ENCODE results near the gene CLASP1. TPM values are rescaled to one million over a fixed set of nuclear protein-coding genes. Genes with fewer than 3 reads are reported as not detected.
"Not testable (repeated sequence)": the region's sequence is repeated elsewhere in the genome, so short reads cannot be mapped to it uniquely, and the experiment has no call there.

The CLASP1 gene
- total and polyA plus RNA-seq, 3 donors from 2014 or later: 43.8 to 130 (median 103) TPM

DNA sequence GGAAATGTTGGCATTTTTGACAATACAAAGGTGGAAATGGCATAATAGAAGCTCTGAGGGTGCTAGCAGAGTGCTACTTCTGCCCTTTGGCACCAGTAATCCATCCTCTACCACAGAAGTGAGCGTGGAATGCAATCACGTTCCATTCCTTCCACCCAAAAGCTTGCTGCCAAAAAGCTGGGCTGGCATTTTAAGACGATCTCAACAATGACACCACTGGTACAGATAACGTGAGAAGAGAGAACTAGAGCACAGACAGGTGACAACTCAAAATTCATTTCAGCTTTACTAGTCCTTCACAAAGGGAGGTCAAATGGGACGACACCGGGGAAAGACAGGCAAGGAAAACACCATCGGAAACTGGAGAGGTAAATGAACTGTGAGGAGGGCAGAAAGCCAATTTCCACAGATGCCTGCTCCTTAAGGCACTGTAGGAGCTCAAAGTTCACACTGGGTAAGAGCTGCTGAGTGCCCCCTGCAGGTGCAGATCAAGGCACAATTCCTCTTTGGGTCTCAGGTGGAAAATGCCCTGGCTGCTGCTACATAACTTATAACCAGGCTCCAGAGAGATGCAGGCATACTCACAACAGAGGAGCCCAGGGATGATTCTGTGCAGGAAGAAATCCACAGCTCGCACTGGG is 169.3 kb downstream of the CLASP1 start:
- intact Hi-C loops (cut with DNase I; ENCODE audit: low total_unique reads): no loop called here
- H3K4me3 ChIP-seq: no peak overlapping the region
- no peaks in the 10 kb centered on the region for H3K9me3 ChIP-seq
- H3K27ac ChIP-seq: no peak overlapping the region
- TF ChIP-seq, protein P1, sequence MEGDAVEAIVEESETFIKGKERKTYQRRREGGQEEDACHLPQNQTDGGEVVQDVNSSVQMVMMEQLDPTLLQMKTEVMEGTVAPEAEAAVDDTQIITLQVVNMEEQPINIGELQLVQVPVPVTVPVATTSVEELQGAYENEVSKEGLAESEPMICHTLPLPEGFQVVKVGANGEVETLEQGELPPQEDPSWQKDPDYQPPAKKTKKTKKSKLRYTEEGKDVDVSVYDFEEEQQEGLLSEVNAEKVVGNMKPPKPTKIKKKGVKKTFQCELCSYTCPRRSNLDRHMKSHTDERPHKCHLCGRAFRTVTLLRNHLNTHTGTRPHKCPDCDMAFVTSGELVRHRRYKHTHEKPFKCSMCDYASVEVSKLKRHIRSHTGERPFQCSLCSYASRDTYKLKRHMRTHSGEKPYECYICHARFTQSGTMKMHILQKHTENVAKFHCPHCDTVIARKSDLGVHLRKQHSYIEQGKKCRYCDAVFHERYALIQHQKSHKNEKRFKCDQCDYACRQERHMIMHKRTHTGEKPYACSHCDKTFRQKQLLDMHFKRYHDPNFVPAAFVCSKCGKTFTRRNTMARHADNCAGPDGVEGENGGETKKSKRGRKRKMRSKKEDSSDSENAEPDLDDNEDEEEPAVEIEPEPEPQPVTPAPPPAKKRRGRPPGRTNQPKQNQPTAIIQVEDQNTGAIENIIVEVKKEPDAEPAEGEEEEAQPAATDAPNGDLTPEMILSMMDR (IDR thresholded peaks at IDR 0.05): no peak
- no peak for TF ChIP-seq POLR2A (IDR thresholded peaks at IDR 0.05)
- no peak for DNase-seq
- H3K36me3 ChIP-seq (ENCODE audit: low read depth, missing control alignments): no peaks in the 10 kb centered on the region
- no peaks in the 10 kb centered on the region for H3K27me3 ChIP-seq
- peaks cover 20% of the 10 kb centered on the region for H3K4me1 ChIP-seq
- 58 to 68% methylated on average over 8 of the region's 8 CpGs for WGBS, 2 donors

DNA sequence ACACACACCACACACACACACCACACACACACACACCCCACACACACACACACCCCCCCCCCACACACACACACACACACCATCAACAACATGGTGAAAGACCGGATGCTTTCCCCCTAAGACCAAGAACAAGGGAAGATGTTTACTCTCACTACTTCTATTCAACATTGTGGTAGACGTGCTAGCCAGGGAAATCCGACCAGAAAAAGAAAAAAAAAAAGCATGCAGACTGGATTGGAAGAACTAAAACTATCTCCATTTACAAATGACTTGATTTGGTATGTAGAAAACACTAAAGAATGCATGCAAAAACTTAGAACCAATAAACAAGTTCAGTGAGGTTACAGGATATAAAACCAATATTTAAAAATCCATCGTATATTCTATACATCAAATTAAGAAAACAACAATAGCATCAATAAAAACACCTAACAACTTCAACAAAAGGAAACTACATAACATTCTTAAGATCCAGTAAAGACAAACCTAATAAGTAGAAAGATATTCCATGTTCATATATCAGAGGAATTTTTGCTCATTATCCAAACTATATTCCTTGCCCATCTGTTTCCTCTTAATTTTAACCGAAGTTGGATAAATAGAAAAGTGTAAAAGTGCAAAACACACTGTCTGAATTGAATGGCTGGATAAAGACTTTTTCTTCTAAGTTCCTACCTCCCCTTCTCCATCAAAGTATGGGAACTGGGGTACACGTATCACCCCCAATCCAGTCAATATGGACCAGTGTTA is 170.1 kb downstream of the CLASP1 start:
- TF ChIP-seq POLR2A (IDR thresholded peaks at IDR 0.05): no peak
- TF ChIP-seq, protein P1 (IDR thresholded peaks at IDR 0.05): no peak
- H3K27ac ChIP-seq: no peak overlapping the region
- WGBS, 2 donors: 76 to 77% methylated on average over 6 of the region's 6 CpGs
- no peaks in the 10 kb centered on the region for H3K9me3 ChIP-seq
- H3K27me3 ChIP-seq: no peaks in the 10 kb centered on the region
- no peaks in the 10 kb centered on the region for H3K36me3 ChIP-seq (ENCODE audit: low read depth, missing control alignments)
- DNase-seq: no peak
- intact Hi-C loops (cut with DNase I; ENCODE audit: low total_unique reads): no loop called here
- no peak overlapping the region for H3K4me3 ChIP-seq
- peaks cover 20% of the 10 kb centered on the region for H3K4me1 ChIP-seq

DNA sequence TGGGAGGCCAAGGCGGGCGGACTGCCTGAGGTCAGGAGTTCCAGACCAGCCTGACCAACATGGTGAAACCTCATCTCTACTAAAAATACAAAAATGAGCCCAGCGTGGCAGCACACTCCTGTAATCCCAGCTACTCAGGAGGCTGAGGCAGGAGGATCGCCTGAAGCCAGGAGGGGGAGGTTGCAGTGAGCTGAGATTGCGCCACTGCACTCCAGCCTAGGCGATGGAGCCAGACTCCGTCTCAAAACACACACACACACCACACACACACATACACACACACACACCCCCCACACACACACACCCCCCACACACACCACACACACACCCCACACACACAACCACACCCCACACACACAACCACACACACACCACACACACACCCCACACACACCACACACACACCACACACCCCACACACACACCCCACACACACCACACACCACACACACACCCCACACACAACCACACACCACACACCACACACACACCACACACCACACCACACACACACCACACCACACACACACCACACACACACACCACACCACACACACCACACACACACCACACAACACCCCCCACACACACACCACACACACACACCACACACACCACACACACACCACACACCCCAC is 170.8 kb downstream of the CLASP1 start:
- DNase-seq; H3K27ac ChIP-seq; H3K4me3 ChIP-seq; H3K27me3 ChIP-seq; H3K36me3 ChIP-seq (ENCODE audit: low read depth, missing control alignments); intact Hi-C loops (cut with DNase I; ENCODE audit: low total_unique reads); H3K9me3 ChIP-seq: not testable (repeated sequence)
- 93 to 97% methylated on average over 3 to 7 of the region's 7 CpGs for WGBS, 2 donors
- peaks cover 20% of the 10 kb centered on the region for H3K4me1 ChIP-seq

DNA sequence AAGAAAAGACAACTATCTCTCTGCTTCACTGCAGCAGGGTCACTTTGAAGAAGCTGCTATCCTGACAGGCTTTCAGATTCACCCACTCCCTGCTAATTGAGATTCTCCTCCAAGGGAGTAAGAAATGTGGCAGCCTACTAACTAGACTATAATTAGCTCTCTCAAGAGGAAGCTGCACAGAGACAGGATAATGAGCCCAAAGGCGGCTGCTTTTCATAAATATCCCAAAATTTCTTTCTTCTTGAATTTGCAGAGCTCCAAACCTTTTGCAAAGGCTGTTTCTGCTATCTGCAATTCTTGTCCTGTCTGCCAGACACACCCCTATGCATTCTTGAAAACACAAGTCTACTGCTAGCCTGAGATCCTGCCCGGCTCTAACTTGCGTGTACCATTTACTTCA is 172.6 kb downstream of the CLASP1 start:
- Histone ChIP-seq H3K4me3 (no peak overlapping the region), H3K36me3 (ENCODE audit: low read depth, missing control alignments) (no peaks in the 10 kb centered on the region), H3K9me3 (no peaks in the 10 kb centered on the region), H3K4me1 (peaks cover 20% of the 10 kb centered on the region), H3K27ac (no peak overlapping the region), H3K27me3 (no peaks in the 10 kb centered on the region)
- TF ChIP-seq, protein P1 (IDR thresholded peaks at IDR 0.05): no peak
- no peak for TF ChIP-seq POLR2A (IDR thresholded peaks at IDR 0.05)
- 44 to 50% methylated on average over 3 of the region's 3 CpGs for WGBS, 2 donors
- intact Hi-C loops (cut with DNase I; ENCODE audit: low total_unique reads): no loop called here
- no peak for DNase-seq

DNA sequence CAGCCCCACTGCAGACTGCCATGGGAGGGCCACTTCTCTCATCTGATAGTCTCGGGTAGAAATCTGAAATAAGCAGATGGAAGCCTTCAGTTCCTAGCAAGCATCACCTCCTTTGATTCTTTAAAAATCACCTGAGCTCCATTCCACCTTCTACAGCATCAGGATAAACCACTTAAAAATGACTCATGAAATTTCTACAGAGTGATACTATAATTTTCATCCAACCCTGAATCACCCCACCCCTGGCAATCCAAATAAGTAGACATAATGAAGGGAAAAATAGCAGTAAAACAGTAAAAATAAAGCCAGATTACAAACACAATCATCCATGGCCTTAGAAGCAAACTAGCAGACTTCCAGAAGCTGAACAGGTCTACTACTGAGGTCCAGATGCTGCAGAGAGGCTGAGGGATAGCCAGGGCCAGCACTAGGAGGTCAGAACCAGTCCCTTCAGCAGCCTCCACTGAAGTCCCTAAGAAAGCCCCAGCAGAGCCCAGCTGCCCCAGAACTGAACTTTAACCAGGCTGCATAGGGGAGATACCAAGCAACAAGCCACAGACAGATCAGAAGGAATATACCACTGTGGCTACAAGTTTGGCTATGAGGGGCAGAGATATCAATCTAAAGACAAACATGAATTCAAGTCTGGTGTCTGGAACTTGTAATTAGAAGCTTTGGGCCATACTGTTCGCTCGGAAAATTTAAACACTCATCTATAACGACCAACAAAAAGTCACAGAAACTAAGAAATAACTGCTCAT is 173.3 kb downstream of the CLASP1 start:
- TF ChIP-seq POLR2A (IDR thresholded peaks at IDR 0.05): no peak
- TF ChIP-seq, protein P1 (IDR thresholded peaks at IDR 0.05): no peak
- Histone ChIP-seq H3K27ac (no peak overlapping the region), H3K27me3 (no peaks in the 10 kb centered on the region), H3K9me3 (no peaks in the 10 kb centered on the region), H3K36me3 (ENCODE audit: low read depth, missing control alignments) (no peaks in the 10 kb centered on the region), H3K4me3 (no peak overlapping the region), H3K4me1 (peaks cover 20% of the 10 kb centered on the region)
- DNase-seq: no peak
- WGBS, 2 donors: 83 to 85% methylated on average over 4 of the region's 4 CpGs
- intact Hi-C loops (cut with DNase I; ENCODE audit: low total_unique reads): no loop called here
